Measurements from ENCODE around the gene LGI1. TPM values are rescaled to one million over a fixed set of nuclear protein-coding genes. Genes with fewer than 3 reads are reported as not detected.

Gene LGI1
- total RNA-seq, 3 donors from 2014 or later: 0.15 to 0.48 TPM; not detected in 1

GRCh38 chr10:93716766-93717165 lies 41.0 kb upstream of the LGI1 start:
- intact Hi-C loops (cut with DNase I; ENCODE audit: low total_unique reads): no loop called here
- no peaks in the 10 kb centered on the region for H3K27me3 ChIP-seq
- no peaks in the 10 kb centered on the region for H3K36me3 ChIP-seq
- H3K27ac ChIP-seq: no peak overlapping the region
- H3K9me3 ChIP-seq: no peaks in the 10 kb centered on the region
- no peak overlapping the region for H3K4me3 ChIP-seq
- H3K4me1 ChIP-seq: no peaks in the 10 kb centered on the region
- no peak for TF ChIP-seq POLR2AphosphoS5 (IDR thresholded peaks at IDR 0.05)
- TF ChIP-seq POLR2A (IDR thresholded peaks at IDR 0.05): no peak
- TF ChIP-seq CTCF (IDR thresholded peaks at IDR 0.05): no peak
- no peak for DNase-seq (ENCODE audit: low spot score in 2 of 2)

- TF ChIP-seq CTCF (IDR thresholded peaks at IDR 0.05) (no peak), POLR2AphosphoS5 (IDR thresholded peaks at IDR 0.05) (no peak), POLR2A (IDR thresholded peaks at IDR 0.05) (no peak)
- Histone ChIP-seq H3K36me3 (no peaks in the 10 kb centered on the region), H3K9me3 (no peaks in the 10 kb centered on the region), H3K4me1 (no peaks in the 10 kb centered on the region), H3K4me3 (no peak overlapping the region), H3K27me3 (no peaks in the 10 kb centered on the region), H3K27ac (no peak overlapping the region)
- intact Hi-C loops (cut with DNase I; ENCODE audit: low total_unique reads): no loop called here
- DNase-seq (ENCODE audit: low spot score in 2 of 2): no peak
Observed at GRCh38 chr10:93718937-93719725, 38.6 kb upstream of the LGI1 start.

GRCh38 chr10:93719901-93720300 lies 37.8 kb upstream of the LGI1 start:
- H3K4me1 ChIP-seq: no peaks in the 10 kb centered on the region
- no peaks in the 10 kb centered on the region for H3K27me3 ChIP-seq
- DNase-seq (ENCODE audit: low spot score in 2 of 2): no peak
- no peaks in the 10 kb centered on the region for H3K36me3 ChIP-seq
- intact Hi-C loops (cut with DNase I; ENCODE audit: low total_unique reads): no loop called here
- H3K27ac ChIP-seq: no peak overlapping the region
- no peak overlapping the region for H3K4me3 ChIP-seq
- no peaks in the 10 kb centered on the region for H3K9me3 ChIP-seq
- no peak for TF ChIP-seq POLR2A (IDR thresholded peaks at IDR 0.05)
- no peak for TF ChIP-seq CTCF (IDR thresholded peaks at IDR 0.05)
- no peak for TF ChIP-seq POLR2AphosphoS5 (IDR thresholded peaks at IDR 0.05)

- H3K4me1 ChIP-seq: no peaks in the 10 kb centered on the region
Observed at GRCh38 chr10:93722550-93722949, 35.2 kb upstream of the LGI1 start.

More at GRCh38 chr10:93722550-93722949, 35.2 kb upstream of the LGI1 start:
- no peak overlapping the region for H3K27ac ChIP-seq
- H3K4me3 ChIP-seq: no peak overlapping the region
- DNase-seq (ENCODE audit: low spot score in 2 of 2): no peak
- no peaks in the 10 kb centered on the region for H3K9me3 ChIP-seq
- H3K27me3 ChIP-seq: peaks cover 0 to 3% of the 10 kb centered on the region in 2 donors
- H3K36me3 ChIP-seq: no peaks in the 10 kb centered on the region
- no peak for TF ChIP-seq POLR2AphosphoS5 (IDR thresholded peaks at IDR 0.05)
- TF ChIP-seq POLR2A (IDR thresholded peaks at IDR 0.05): no peak
- no peak for TF ChIP-seq CTCF (IDR thresholded peaks at IDR 0.05)
- intact Hi-C loops (cut with DNase I; ENCODE audit: low total_unique reads): no loop called here

Data from breast epithelium (tissue), 4 donors.